Measurements from ENCODE around the gene ABHD16A.
"Not testable (repeated sequence)": the region's sequence is repeated elsewhere in the genome, so short reads cannot be mapped to it uniquely, and the experiment has no call there.

The ABHD16A gene

DNA sequence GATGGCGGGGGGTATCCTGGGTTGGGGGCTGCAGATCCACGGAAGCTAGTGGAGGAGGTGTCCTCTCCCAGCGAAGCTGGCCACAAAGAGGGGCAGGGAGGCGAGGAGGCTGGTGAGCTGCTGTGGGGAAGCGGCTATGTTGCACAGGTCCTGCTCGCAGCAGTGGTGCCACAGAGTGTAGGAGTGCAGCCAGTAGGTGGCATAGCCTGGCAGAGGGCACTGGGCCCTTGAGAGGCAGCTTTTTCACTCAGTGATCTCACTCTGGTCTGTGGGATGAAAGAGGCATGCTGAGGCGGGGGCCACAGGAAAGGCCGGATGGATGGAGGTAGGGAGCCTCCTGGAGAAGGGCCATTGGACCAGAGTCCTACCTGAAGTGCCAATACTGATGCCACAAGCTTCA, 9.2 kb upstream of the ABHD16A start:
- H3K4me3 ChIP-seq (ENCODE audit: low read depth, low read length) = no peak overlapping the region
- no peak for DNase-seq (ENCODE audit: low read depth)
- peak; percentile 16 for TF ChIP-seq CTCF (IDR thresholded peaks at IDR 0.05; ENCODE audit: low read depth, low read length, missing control alignments)

GRCh38 chr6:31711233-31711632, 8.1 kb upstream of the ABHD16A start:
- TF ChIP-seq CTCF (IDR thresholded peaks at IDR 0.05; ENCODE audit: low read depth, low read length, missing control alignments) = no peak
- DNase-seq (ENCODE audit: low read depth) = no peak
- no peak overlapping the region for H3K4me3 ChIP-seq (ENCODE audit: low read depth, low read length)

DNA sequence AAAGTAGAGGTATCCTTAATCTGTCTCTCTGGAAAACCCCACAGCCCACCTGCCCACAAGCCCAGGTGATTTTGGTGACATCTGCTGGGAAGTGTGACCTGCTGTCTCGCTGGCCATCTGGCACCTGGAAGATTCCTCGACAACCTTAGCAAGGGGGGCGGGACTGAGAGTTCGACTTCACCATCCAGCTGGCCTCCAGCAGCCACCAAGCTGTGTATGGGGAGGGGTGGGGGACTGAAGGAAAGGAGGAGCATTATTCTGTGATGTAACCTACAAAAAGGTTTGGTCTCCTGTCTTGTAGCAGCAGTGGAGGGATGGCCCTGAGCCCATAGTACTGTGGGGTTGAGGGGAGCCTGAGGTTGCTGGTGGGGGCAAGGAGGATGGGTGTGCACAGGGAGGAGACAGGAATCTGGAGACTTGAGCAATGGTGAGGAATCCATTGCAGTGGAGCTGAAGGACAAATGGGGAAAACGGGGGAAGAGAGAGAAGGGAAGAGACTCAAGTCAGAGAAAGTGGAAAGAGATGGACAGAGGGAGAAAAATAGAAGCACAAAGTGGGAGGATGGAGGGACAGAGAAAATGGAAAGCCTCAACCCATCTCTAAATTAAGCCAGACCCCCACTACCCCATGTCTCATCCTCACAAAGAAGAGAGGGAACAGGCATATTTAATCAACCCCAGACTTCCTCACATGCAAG, 7.5 kb upstream of the ABHD16A start:
- TF ChIP-seq CTCF (IDR thresholded peaks at IDR 0.05; ENCODE audit: low read depth, low read length, missing control alignments) = no peak
- H3K4me3 ChIP-seq (ENCODE audit: low read depth, low read length) = no peak overlapping the region
- DNase-seq (ENCODE audit: low read depth) = no peak

GRCh38 chr6:31709157-31709556, 6.0 kb upstream of the ABHD16A start:
- not testable (repeated sequence) for DNase-seq (ENCODE audit: low read depth); H3K4me3 ChIP-seq (ENCODE audit: low read depth, low read length)

DNA sequence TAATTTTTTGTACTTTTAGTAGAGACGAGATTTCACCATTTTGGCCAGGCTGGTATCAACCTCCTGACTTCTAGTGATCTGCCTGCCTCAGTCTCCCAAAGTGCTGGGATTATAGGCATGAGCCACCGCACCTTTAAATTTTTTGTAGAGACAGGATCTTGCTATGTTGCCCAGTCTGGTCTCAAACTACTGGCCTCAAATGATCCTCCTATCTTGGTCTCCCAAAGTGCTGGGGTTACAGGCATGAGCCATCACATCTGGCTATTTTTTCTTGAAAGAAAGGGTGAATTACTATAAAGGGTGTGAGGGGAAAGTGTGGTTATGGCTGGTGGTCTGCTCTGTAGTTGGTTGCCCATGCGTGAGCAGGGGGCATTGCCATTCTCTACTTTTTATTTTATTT, 5.1 kb upstream of the ABHD16A start:
- H3K4me3 ChIP-seq (ENCODE audit: low read depth, low read length) = no peak overlapping the region
- no peak for TF ChIP-seq CTCF (IDR thresholded peaks at IDR 0.05; ENCODE audit: low read depth, low read length, missing control alignments)
- DNase-seq (ENCODE audit: low read depth) = no peak

GRCh38 chr6:31707701-31708100, 4.6 kb upstream of the ABHD16A start:
- DNase-seq (ENCODE audit: low read depth) = no peak
- no peak for TF ChIP-seq CTCF (IDR thresholded peaks at IDR 0.05; ENCODE audit: low read depth, low read length, missing control alignments)
- no peak overlapping the region for H3K4me3 ChIP-seq (ENCODE audit: low read depth, low read length)

GRCh38 chr6:31706599-31706998, 3.5 kb upstream of the ABHD16A start, which contains the start of gene LY6G6F:
Gene LY6G6F (plus strand): TSS chr6:31706866. CDS start chr6:31706907, 41 bp downstream.
- TF ChIP-seq CTCF (IDR thresholded peaks at IDR 0.05; ENCODE audit: low read depth, low read length, missing control alignments) = no peak
- no peak within 1 kb of the TSS for H3K4me3 ChIP-seq (ENCODE audit: low read depth, low read length)
- DNase-seq (ENCODE audit: low read depth) = no peak

Data from GM12864 (cell line).